Measurements from ENCODE around the gene AGPAT2.

DNA sequence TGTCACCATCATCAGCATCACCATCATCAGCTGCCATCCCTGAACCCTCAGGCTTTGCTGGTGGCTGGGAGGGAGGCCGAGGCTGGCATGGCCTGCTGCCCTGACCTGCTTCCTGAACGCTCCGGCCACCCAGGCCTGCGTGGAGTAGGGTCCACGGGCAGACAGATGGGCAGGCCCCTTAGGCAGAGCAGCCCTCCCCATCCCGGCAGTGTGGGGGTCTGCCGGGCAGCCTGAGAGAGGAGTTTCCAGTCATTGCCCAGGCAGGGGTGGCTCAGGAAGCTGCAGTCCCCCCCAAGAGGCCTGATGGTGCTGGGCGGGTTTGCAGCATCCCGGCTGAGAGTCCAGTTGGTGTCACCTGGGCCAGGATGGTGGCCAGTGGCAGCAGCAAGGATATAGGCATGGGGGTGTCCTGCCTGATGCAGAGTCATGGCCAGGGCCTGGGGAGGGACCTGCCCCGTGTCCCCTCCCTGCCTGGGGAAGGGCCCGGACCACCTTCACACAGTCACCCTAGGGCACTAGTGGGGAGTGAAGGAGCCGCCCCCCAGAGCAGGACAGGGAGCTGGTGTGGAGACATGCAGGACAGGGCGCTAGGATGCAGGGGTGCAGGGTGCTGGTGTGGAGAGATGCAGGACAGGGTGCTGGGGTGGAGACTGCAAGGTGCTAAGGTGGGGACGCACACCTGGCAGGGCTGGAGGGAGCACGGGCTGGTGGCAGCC is 32.3 kb downstream of the AGPAT2 start:
- TF ChIP-seq, protein P1, sequence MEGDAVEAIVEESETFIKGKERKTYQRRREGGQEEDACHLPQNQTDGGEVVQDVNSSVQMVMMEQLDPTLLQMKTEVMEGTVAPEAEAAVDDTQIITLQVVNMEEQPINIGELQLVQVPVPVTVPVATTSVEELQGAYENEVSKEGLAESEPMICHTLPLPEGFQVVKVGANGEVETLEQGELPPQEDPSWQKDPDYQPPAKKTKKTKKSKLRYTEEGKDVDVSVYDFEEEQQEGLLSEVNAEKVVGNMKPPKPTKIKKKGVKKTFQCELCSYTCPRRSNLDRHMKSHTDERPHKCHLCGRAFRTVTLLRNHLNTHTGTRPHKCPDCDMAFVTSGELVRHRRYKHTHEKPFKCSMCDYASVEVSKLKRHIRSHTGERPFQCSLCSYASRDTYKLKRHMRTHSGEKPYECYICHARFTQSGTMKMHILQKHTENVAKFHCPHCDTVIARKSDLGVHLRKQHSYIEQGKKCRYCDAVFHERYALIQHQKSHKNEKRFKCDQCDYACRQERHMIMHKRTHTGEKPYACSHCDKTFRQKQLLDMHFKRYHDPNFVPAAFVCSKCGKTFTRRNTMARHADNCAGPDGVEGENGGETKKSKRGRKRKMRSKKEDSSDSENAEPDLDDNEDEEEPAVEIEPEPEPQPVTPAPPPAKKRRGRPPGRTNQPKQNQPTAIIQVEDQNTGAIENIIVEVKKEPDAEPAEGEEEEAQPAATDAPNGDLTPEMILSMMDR (conservative IDR thresholded peaks at IDR 0.05), result no peak
- TF ChIP-seq EZH2 (IDR thresholded peaks at IDR 0.05; ENCODE audit: low read depth), result no peak
